Fibroblast of lung (primary cell): ENCODE measurements around the gene PHF20. TPM values are rescaled to one million over a fixed set of nuclear protein-coding genes. Genes with fewer than 3 reads are reported as not detected.
A peak's percentile ranks its signal among the peaks of the same experiment; 100 is the strongest.

Experiments
- DNase-seq, 2 donors: peaks; one replicate each; pipeline versions ENCODE4 v3.0.0 to v3.0.0-alpha.2; 2010; ENCODE audit warnings: low read depth in 2 of 2
- H2AFZ ChIP-seq: 2 replicates; pipeline ENCODE4 v1.5.1; 2012; ENCODE audit warnings: low read length, control low read depth, inconsistent platforms
- H3K27ac ChIP-seq: 2 replicates; pipeline ENCODE4 v1.5.1; 2011; ENCODE audit warnings: low read length, control low read depth; ENCODE audit not compliant: insufficient read depth
- H3K27me3 ChIP-seq: 2 replicates; pipeline ENCODE4 v1.5.1; 2011; ENCODE audit warnings: mild to moderate bottlenecking, low read length; ENCODE audit not compliant: control insufficient read depth, insufficient read depth
- H3K36me3 ChIP-seq: 2 replicates; pipeline ENCODE4 v1.5.1; 2011; ENCODE audit warnings: low read length; ENCODE audit not compliant: control insufficient read depth, insufficient read depth
- H3K4me1 ChIP-seq: 2 replicates; pipeline ENCODE4 v1.5.1; 2011; ENCODE audit warnings: low read length; ENCODE audit not compliant: control insufficient read depth, insufficient read depth; ENCODE audit errors: extremely low read depth
- H3K4me2 ChIP-seq: 2 replicates; pipeline ENCODE4 v1.5.1; 2011; ENCODE audit warnings: low read length, control low read depth; ENCODE audit not compliant: insufficient read depth; ENCODE audit errors: extremely low read depth
- H3K4me3 ChIP-seq, 4 experiments: fragments of 200-600 bp in 1 of 4; sonication (generic) in 1 of 4; replicated peaks in 1 of 4; 2 replicates each; pipeline ENCODE4 v1.5.1; 2011 to 2016; ENCODE audit warnings: low read length in 4 of 4, low read depth in 3 of 4, mild to moderate bottlenecking in 3 of 4, control low read depth in 2 of 4, inconsistent platforms in 1 of 4, mixed read lengths in 1 of 4; ENCODE audit not compliant: insufficient read depth in 1 of 4; ENCODE audit errors: control extremely low read depth in 1 of 4
- H3K79me2 ChIP-seq: 2 replicates; pipeline ENCODE4 v1.5.1; 2012; ENCODE audit warnings: mild to moderate bottlenecking, low read length, inconsistent platforms; ENCODE audit not compliant: control insufficient read depth, insufficient read depth
- H3K9ac ChIP-seq: 2 replicates; pipeline ENCODE4 v1.5.1; 2011; ENCODE audit warnings: mild to moderate bottlenecking, low read length, control low read depth; ENCODE audit not compliant: insufficient read depth
- H3K9me3 ChIP-seq: 2 replicates; pipeline ENCODE4 v1.5.1; 2012; ENCODE audit warnings: low read depth, low read length; ENCODE audit not compliant: control insufficient read depth, insufficient read depth
- H4K20me1 ChIP-seq: 2 replicates; pipeline ENCODE4 v1.5.1; 2011; ENCODE audit warnings: low read length; ENCODE audit not compliant: control insufficient read depth, insufficient read depth; ENCODE audit errors: extremely low read depth
- CTCF ChIP-seq, 2 donors: IDR thresholded peaks in 1 of 2; conservative IDR thresholded peaks in 1 of 2; 1 replicate in 1 of 2; 2 replicates in 1 of 2; pipeline ENCODE4 v1.5.1; 2011 to 2012; ENCODE audit warnings: low read length in 2 of 2, control low read depth in 1 of 2, inconsistent platforms in 1 of 2, low read depth in 1 of 2, mild to moderate bottlenecking in 1 of 2
- EZH2 ChIP-seq: IDR thresholded peaks from 2 replicates; pipeline ENCODE4 v1.5.1; 2012; ENCODE audit warnings: low read length, control low read depth, mild to moderate bottlenecking; ENCODE audit errors: missing control alignments
- polyA plus RNA-seq, 2 donors: library from polyadenylated mRNA; depleted of rRNA in 1 of 2; stranded (reverse) in 1 of 2; unstranded in 1 of 2; fragments of >200 nt; gene quantifications; 2 replicates each; pipeline ENCODE4 v1.2.1, GENCODE V29; 2011 to 2012; ENCODE audit warnings: missing spikeins in 1 of 2
- total RNA-seq: library from RNA; depleted of rRNA; stranded (reverse); fragments of >200 nt; gene quantifications from 2 replicates; pipeline ENCODE4 v1.2.1, GENCODE V29; 2014

PHF20 gene
- total and polyA plus RNA-seq, 2 donors (not counting 1 experiment from before 2014, with no cell fraction given): 31.4 to 40.1 TPM

GRCh38 chr20:35806075-35806474, 34.3 kb downstream of the PHF20 start:
- H3K79me2 ChIP-seq: peaks cover 1% of the 10 kb centered on the region

DNA sequence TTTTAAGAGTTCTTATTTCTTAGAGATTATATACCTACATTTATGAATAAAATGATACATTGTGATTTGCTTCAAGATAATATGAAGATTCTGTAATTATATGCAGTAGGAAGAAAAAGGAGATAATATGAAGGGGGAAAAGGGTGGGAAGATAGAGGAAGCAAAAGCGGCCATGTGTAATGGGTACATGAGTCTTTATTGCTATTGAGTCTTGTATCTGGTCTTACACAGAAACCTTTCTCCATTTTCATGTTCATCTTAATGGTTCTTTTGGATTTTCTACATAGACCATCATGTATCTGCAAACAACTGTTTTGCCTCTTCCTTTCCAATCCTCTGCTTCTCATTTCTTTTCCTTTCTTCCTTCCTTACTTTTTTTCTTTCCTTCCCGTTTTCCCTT, 36.1 kb downstream of the PHF20 start:
- Histone ChIP-seq H3K4me3 (no peak overlapping the region), H3K27me3 (no peaks in the 10 kb centered on the region), H3K9ac (no peak overlapping the region), H3K27ac (no peak overlapping the region), H3K36me3 (no peaks in the 10 kb centered on the region), H3K4me2 (no peak overlapping the region), H3K9me3 (no peaks in the 10 kb centered on the region), H3K79me2 (peaks cover 1% of the 10 kb centered on the region), H3K4me1 (no peaks in the 10 kb centered on the region), H2AFZ (no peak overlapping the region), H4K20me1 (no peaks in the 10 kb centered on the region)
- no peak for DNase-seq
- TF ChIP-seq EZH2 (no peak), CTCF (conservative IDR thresholded peaks at IDR 0.05 in 1 of 2, IDR thresholded peaks at IDR 0.05 in 1 of 2; ENCODE audit: low read depth in 1 of 2, low read length in 2 of 2) (no peak)

More at GRCh38 chr20:35806075-35806474, 34.3 kb downstream of the PHF20 start:
- no peak overlapping the region for H3K4me3 ChIP-seq
- H2AFZ ChIP-seq: no peak overlapping the region
- no peak for DNase-seq
- no peaks in the 10 kb centered on the region for H4K20me1 ChIP-seq
- TF ChIP-seq EZH2 (no peak), CTCF (conservative IDR thresholded peaks at IDR 0.05 in 1 of 2, IDR thresholded peaks at IDR 0.05 in 1 of 2; ENCODE audit: low read depth in 1 of 2, low read length in 2 of 2) (no peak)
- H3K36me3 ChIP-seq: no peaks in the 10 kb centered on the region
- H3K4me2 ChIP-seq: no peak overlapping the region
- H3K27ac ChIP-seq: no peak overlapping the region
- no peak overlapping the region for H3K9ac ChIP-seq
- H3K9me3 ChIP-seq: no peaks in the 10 kb centered on the region
- no peaks in the 10 kb centered on the region for H3K27me3 ChIP-seq
- no peaks in the 10 kb centered on the region for H3K4me1 ChIP-seq

DNA sequence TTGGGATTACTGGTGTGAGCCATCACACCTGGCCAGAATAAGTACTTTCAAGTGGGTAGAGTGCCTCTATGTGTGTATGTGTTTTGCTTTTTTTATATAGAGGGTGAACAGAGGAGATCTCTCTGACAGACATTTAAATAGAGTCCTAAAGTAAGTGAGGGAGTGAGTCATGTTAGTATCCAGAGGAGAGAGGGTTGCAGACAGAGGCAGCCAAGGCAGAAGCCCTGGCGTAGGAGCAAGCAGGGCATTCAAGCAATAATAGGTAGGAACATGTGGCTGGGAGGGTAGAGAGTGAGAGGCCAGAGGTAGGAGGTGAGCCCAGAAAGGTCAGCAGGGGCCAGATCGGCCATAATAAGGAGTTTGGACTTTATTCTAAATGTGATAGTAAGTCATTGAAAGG, 48.9 kb downstream of the PHF20 start:
- Histone ChIP-seq H3K27me3 (no peaks in the 10 kb centered on the region), H3K4me3 (no peak overlapping the region), H3K9me3 (no peaks in the 10 kb centered on the region), H3K79me2 (peaks cover 1% of the 10 kb centered on the region), H3K36me3 (no peaks in the 10 kb centered on the region), H2AFZ (no peak overlapping the region), H3K4me2 (no peak overlapping the region), H3K4me1 (peaks cover 16% of the 10 kb centered on the region), H4K20me1 (no peaks in the 10 kb centered on the region), H3K27ac (peak overlapping the region; percentile 10), H3K9ac (no peak overlapping the region)
- TF ChIP-seq CTCF (conservative IDR thresholded peaks at IDR 0.05 in 1 of 2, IDR thresholded peaks at IDR 0.05 in 1 of 2; ENCODE audit: low read depth in 1 of 2, low read length in 2 of 2) (no peak), EZH2 (no peak)
- DNase-seq: peak; percentile 25 to 77
